Measurements from ENCODE around the gene DAP3.

GRCh38 chr1:155776414-155776813 is 87.5 kb downstream of the DAP3 start:
- TF ChIP-seq CTCF (conservative IDR thresholded peaks at IDR 0.05 in 1 of 2, IDR thresholded peaks at IDR 0.05 in 1 of 2; ENCODE audit: extremely low read depth in 1 of 2, insufficient read depth in 1 of 2, low read depth in 1 of 2, low read length in 2 of 2) (no peak), EZH2 (IDR thresholded peaks at IDR 0.05; ENCODE audit: borderline replicate concordance, low read length) (no peak)

Data from mammary epithelial cell (primary cell).